ENCODE results near the gene ARID3C.

Gene ARID3C

DNA sequence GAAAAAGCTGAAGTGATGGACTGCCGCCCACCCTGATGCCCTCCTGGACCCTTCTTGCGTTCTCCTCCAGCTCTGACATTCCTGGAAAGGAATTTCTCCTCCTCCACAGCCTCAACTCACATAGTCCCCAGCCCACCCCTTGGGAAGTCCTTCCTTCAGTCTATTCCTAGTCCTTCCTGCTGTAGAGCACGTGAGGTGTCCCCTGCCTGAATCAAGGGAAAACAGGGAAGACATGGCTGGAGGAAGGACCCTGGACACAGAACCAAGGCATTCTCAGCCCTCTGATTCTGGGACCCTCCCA is 3.7 kb downstream of the ARID3C start:
- DNase-seq = no peak

DNA sequence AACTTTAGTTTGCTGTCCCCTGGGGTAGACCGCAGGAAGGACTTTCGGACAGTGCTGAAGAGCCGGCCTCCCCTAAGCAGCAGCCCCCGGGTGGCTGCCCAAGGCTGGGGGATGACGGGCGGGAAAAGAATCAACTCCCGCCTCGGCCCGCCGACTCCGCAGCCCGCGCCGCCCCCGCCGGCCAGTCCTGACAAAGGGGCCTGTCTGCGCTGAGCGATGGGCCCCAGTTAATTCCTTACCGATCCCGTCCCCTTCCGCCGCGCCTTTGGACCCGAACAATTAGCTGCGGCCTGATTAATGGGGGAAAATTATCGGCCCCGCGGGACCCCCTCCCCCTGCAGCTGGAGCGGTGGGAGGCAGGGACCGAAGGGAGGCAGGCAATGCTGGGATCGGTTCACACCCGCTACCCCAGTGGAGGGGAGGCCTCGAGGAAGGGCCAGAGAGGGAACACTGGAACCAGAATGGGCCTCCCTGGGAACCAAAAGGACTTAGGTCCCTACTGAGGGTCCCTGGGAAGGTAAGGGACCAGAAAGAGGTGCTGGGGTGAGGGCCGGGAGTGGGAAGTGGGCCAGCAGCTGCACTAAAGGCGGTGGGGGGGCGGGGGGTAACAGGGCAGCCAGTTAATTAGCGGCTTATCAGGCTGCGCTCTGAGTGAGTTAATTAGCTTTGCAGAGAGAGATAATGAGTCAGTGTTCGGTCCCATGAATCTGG is 4.2 kb downstream of the ARID3C start:
- no peak for DNase-seq

DNA sequence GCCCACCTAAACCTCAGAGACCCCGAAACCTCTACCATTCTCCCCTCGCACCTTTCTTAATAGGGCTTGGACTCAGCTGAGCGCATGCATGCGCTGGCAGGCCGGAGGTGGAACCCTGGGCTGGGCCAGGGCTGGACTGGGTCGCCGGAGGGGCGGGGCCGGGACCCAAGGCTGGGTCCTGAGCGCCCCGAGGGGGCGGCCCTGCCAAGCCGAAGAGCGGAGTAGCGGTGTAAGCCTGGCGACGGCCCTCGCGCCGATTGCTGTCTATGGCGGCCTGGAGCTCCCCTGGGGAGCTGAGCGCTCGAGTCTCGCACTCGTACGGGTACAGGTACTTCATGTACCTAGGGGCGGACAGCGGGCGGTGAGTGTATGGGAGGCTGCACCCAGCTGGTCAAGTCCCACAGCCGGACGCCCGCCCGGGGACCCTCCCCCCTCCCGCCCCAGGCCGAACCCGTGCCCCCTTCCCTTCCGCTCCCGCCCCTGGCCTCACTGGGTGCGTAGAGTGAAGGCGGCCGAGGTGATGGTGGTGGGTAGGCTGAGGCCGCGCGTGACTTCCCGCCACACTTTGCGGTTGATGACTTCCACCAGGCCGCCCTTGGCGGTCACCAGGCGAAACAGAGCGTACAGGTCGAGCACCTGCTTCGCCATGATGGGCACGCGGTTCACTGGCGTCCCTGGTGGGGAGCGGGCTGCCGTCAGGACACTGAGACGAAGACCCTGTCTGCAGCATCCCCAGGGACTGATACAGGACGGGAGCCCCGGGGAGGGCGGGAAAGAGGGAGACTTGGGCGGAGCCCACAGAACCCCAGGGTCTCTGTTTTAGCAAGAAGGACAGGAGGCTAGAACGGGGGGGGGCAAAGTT is 5.3 kb downstream of the ARID3C start:
- peak; percentile 12 for DNase-seq

DNA sequence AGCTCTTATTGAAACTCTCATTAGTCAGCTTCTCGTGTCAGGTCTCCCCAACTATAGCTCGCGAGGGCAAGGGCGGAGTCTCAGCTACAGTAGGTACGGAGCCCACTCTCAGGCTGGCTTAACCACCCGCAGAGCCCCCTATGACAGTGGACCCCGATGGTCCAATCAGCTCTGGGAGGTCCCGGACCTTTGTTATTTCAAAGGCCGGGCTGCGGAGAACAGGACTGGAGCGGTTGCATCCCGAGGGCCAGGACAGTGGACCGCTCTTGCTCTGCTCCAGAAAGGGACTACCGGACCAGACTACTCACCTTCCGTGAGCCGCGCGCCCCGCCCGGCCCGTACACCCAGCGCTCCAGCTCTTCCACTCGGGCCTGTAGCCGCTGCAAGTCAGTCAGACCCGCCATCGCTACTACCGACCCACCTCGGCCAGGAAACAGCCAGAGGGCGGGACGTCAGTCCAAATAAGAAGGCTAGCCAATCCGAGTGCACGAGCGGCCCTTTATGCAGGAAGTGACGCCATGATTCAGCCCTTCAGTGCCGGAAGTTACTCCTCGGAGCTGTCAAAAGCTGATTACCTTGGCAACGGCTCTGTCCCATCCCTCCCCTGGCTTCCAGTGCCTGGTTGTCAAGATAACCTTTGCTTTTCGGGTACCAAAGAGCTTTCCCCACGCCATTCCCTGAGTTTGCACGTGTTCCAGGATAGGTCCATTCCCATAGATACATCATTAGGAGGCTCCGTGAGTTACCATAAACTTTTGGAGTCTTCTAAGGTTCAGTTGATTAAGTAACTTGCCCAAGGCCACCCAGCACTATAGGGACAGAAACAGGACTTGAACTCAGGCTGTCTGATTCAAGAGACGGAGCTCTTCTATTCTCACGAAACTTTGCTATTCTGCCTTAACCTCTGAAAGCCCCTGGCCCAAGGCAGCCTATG is 8.5 kb downstream of the ARID3C start, which contains the start of gene DCTN3:
Gene DCTN3, minus strand, starts transcription at position 435 of the 934 bp plus-strand sequence. Its CDS starts 31 bp downstream, at position 404.
- DNase-seq = peak; percentile 92

DNA sequence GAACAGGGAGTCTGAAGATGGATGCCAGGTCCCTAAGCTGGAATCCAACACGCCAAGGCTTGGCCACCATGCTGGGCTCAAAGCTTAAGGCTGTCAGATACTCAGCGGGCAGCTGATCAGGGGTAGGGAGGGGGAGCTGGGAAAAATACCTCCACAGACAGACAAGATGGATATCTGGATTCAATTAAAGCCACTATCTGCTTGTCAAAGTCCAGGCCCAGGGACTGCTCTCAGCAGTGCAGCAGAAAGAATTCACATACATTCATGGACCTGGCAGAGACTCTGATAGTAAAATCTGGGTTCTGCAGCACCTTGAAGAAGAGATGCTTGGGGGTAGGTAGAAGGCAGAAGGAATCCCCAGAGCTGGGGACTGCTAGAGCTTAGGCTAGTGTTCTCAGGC is 13.7 kb downstream of the ARID3C start:
- no peak for DNase-seq

DNA sequence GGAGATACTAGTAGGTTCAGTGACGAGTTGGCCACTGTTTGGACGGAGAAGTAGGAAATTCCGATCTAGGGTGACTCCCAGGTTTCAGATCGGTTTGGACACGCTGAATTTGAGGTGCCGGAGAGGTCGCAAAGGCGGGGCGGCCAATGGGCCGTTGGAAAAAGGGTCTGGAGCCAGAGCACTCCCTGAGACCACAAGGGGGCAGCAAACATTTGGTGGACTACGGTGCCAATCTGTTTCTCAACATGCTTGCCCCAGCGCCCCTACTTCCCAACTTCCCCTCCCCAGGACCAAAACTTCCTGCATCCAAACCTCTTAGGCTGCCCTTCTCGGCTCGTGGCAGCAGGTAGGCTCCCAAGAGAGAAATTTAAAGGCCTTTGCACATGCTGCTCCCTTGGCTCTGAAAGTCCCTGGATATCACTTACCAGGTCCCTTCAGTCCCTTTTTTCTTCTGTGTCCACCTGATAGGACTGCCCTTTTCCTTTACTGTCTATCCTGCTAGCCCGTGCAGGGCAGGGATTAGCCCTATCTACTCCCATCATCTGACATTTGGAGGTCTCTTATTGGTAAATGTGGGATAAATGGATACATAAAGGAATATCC is 16.0 kb downstream of the ARID3C start:
- peak; percentile 71 for DNase-seq

DNA sequence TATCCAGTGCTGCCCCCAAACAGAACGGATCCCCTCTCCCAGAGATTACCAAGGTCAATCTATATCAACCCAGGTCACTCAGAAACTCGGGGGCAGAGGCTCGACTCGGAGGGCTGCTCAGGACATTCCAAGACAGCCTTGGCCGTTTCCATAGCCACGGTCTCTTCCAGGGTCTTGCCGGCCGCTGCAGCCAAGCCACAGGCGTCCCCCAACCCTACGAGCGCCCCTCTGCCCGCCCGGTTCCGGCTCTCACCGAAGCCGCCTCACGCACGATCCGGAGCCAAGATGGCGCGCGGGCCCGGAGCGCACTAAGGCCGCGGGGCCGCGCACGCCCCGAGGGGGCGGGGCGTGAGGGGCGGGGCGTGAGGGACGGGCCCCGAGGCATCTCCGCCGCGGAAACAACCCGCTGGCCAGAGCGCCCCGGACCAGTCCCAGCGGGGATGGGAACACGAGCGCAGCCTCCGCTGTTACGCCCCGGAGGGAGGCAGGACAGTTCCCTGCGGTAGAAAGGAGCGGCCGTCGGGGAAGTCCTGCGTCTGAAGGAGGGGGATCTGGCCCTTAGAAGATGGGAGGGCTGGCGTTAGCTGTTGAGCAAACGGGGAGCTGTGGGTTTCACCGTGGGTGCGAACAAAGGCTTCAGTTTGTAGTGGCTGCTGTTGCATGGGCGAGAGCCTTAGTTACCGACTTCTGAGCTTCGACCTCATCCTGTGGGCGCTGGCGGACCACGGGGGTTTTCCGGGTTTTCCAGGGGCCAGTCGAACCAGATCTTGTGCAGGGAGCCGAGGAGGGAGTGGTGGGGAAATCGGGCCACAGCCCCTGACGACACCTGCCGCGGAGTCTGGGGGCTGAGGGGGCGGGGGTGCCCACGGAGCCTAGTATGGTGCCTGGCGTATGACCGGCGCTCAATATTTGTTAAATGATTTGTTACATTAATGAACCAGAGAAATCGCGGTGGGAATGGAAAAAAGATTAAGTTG is 16.8 kb downstream of the ARID3C start, which contains the start of gene RPP25L:
Gene RPP25L, minus strand, starts transcription at position 287 of the 977 bp plus-strand sequence. CDS start 801 bp downstream, outside the sequence.
- DNase-seq = peak; percentile 82

DNA sequence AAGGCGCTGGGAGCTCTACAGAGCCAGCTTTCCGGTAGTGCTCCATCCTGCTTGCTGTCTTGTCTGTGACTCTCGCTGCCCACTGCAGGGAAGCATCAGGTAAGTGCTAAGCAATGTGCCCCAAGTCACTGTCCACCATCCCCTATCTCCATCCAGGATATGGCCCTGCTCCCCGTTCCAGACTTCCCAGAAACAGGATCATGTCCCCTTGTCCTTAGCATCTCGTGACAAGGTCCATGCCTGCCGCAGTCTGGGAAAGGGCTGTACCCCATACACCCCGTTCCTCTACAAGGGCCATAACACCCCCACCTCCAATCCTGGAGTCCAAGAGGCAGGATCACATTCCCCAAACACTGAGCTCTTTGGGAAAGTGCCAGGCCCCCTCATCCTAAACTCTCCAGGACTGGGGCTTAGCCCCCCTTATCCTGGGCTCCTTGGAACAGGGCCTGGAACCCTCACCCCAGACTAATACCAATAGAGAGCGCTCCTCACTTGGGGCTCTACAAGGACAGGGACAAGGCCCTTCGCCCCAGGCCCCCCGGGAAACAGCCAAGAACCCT is 17.5 kb downstream of the ARID3C start:
- no peak for DNase-seq

DNA sequence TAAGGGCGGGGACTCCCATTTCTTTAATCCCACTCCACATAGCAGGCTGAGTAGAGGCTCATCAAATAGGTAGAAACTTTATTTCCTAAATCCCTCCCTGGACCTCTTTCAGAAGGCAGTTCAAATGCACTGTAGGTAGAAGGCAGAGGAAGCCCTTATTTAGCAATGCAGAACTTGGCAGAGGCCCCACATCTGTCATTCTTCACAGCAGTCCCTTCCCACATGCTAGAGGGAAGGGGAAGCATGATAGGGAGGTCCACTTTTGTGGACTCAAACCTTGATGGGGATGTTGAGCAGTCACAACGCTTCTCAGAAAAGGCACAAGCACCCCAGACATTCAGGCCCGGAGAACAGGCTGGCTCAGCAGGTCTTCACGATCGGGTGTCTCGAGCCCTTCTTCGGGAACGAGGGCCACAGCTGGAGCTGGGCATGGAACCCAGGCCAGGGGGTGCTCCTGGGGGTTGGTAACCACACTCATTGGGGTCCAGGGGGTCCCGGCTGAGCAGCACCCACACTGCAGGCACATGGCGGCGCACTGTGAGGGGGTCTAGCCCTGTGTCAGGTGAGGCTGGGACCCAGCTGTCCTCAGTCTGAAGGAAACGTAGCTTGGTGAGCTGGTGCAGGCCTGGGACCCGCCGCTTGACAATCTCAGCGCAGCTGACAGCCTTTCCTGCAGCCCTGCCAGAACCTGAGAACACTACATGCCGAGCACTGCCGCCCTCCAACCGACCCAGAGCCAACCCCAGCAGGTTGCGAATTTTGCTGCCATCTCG is 18.2 kb downstream of the ARID3C start:
- no peak for DNase-seq

DNA sequence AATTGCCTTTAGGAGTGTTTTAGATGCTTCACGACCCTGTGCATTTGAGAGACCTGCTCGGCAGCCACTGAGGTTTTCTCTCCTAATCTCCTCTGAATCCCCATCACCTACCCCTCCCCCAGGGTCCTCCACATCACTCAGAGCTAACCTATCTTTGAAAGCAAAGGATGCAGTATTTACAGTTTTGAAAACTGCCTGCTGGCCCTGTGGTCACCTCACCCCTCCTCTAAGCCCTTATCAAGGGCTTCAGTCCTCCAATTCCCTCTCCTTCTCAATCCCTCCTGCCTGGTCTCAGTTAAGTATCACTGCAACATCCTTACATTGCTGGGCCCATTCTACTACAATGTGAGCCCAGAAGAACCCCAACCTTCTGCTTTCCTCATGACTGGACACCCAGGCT is 21.5 kb downstream of the ARID3C start:
- no peak for DNase-seq

DNA sequence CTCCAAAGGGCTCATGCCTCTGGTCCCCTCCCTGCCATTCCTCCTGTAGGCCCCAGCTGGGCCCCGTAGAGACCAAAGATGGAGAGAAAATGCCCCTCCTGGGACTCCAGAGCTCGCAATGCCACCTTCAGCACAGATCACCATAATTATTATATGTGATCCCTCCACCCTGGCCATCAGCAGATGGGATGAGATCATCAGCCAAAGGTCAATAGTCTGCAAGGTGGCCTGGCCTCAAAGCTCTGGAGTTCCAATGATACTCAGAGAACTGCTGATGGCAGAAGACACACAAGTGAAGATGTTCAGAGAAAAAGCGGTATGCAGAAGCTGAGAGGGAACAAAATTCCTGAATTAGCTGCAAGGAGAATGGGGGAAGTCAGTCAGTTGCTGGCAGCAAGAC is 22.0 kb downstream of the ARID3C start:
- DNase-seq = no peak

DNA sequence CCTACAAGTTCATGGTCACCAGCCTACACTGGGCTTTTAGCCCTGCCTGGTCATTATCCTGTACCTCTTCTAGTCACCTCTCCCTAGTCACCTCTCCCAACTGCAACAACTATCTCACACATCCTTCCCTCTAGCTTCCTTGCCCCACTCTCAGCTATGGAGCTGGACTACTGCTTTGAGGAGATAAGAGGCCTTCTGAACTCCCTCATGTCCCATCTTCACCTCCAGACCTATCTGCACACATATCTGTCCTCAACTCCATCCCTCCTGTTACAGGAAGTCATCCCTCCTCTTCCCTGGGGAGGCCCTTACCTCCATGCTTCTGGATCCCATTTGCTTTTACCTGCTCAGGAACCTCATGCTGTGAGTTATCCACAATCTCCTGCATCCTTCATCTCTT is 22.7 kb downstream of the ARID3C start:
- no peak for DNase-seq

DNA sequence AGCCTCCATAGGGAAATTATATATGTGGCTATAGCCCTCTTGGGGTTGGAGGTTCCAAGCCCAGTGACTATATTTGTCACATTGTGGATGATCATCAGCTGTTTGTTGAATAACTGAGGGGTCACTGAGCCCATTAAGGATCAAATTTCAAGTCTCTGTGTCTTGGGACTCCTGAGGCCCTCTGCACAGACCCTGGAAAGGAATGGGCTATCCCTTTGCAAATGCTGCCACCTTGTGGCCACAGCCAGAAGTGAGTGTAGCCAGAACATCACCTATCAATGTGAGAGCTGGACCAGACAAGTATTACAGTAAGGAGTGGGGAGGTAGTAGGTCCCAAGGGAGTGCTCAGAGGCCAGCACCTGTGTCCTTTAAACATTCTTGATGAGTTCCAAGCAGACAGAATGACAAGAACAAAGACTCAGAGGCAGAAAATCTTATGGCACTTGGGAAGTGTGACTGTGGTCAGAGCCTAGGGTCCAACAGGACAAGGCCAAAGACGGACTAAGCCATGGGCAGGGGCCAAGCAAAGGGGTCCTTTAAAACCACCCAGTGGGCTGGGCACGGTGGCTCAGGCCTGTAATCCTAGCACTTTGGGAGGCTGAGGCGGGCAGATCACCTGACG is 25.1 kb downstream of the ARID3C start:
- peak; percentile 83 for DNase-seq

DNA sequence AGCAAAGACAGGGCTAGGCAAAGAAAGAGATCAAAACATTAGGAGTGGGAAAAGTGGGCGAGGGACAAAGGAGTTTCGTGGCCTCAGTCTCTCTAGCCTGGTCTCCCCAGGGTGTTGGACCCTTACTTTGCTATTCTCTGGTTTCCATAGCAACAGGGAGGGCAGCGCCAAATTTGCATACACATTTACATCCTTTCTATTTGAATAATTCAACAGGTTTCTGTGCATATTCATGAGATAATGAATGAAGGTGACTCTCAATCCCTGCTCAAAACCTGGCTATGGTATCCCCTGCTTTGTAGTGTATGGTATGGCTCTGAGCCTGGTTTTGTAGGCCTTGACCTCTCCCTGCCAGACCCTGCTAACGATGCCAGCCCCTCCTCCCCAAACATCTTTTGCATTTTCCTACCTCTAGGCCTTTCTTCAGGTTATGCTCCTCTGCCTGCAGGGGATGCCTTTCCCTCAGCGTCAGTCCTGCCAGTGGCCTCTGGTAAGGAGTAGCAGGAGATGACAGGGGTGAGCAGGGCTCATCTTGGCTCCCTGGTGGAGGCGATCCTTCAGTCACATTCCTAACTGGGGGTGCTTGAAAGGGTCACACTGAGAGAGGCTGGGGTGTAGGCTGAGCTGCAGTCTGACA is 26.8 kb downstream of the ARID3C start:
- no peak for DNase-seq

DNA sequence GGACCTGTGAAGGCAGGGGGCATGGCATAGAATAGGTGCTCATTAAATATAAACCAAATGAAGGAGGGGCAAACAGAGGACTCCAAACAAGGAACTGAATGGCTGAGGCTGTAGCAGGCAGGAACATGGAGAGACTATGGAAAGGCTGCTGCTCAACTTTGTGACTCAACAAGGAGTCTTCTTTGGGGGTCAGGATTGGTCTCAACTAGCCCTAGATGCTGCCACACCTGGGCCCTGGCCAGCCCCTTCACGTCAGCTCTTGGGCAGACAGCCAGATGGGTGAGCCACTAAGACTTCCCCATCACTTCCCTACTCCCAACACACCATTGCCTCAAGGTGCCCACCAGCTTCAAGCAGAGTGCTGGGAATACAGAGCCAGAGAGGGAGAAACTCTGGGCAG is 28.0 kb downstream of the ARID3C start:
- DNase-seq = no peak

DNA sequence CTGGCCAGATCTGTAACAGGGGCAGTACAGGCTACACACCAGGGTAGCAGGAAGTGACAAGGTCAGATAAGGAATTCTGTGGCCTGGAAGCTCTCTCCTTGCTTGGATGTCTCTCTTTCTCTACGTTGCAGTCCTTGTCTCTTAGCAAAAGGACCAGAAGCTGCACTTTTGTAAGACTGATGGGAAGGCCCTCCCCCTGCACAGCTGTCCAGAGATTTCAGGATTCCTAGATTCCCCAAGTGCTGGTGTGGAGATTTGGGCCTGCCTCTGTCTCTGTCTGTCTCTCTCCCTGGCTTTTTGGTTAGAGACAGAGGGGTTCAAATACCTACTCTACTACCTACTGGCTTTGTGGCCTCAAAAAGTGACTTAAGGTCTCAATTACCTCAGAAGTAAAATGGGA is 29.3 kb downstream of the ARID3C start:
- DNase-seq = no peak

DNA sequence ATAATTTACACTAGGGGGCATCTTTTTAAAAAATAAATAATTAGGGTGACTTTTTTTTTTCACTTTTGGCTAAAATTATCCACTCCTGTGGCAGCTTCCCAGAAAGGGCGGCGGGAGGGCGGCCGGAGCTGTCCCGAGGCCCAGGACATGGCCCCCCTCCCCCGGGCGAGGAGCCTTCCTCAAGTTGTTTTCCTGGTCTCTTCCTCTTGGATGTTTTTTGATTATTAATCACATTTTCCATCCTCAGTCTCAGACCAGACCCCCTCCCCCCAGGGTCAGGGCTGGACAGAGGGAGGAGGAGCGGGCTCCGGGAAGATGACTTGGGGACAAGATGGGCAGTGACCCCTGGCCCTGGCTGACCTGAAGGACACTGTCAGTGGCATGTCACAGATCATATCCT is 34.7 kb downstream of the ARID3C start:
- no peak for DNase-seq

DNA sequence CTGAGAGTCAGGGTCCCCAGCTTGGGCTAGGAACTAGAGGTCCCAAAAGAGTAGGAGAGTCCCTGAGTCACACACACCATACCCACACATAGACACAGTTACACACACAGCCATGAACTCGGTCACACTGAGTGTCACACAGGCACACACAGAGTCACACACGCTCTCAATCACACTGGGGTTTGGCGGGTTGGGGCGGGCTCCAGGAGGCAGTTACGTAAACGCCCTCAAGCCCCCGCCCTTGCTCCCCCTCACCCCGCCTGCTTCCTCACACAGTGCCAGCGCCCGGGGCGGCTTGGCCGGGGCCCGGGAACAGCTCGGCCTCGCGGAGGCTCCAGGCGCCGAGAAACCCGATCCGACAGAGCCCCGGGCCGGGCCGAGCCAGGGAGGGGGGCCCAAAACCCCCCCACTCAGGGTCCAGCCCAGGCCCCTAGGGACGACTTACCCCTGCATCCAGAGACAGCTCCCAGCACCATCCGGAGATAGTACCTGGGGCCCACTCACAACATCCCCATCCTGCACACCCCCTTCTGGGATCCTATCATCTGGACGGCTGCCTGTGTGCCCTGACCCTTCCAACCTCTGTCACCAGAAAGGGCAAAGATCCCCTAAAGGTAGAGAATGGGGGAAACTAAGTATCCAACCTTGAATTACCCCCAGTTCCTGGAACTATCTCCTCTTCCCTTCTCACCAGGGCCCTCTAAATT is 35.8 kb downstream of the ARID3C start:
- DNase-seq = no peak
